ENCODE results near the gene HSD3B7.

Gene HSD3B7

DNA sequence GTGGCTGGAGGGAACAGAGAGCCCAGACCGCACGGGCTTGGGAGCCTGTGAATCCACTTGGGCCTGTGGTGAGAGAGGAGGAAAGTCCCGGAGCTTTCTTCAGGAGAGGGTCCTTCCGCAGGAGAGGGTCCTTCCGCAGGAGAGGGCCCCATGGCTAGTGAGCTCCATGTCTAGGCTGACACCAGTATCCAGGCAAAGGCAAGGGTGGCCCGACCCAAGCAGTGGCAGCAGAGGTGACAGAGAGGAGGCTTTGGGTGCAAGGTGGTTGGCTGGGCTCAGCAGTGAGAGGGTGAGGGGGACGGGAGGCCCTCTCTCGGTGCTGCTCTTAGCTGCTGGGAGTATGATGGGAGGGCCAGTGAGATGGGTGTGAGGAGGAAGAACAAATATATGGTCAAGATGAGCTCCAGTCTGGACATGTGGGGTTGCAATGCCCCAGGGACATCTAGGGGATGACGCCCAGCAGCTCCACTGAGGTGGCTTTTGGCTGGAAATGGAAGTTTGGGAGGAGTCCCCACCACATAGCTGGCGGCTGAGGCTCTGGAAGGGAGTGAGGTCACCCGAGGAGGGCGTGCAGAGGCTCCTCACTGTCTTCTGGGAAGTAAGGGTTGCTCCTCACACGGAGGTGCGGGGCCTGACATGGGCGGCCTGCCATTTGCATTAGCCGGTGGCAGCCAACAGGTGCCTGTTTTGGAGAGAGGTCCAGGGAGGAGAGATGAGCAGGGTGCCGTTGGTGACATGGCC lies 2.3 kb upstream of the HSD3B7 start:
- DNase-seq (ENCODE audit: low read depth, low spot score) = no peak

DNA sequence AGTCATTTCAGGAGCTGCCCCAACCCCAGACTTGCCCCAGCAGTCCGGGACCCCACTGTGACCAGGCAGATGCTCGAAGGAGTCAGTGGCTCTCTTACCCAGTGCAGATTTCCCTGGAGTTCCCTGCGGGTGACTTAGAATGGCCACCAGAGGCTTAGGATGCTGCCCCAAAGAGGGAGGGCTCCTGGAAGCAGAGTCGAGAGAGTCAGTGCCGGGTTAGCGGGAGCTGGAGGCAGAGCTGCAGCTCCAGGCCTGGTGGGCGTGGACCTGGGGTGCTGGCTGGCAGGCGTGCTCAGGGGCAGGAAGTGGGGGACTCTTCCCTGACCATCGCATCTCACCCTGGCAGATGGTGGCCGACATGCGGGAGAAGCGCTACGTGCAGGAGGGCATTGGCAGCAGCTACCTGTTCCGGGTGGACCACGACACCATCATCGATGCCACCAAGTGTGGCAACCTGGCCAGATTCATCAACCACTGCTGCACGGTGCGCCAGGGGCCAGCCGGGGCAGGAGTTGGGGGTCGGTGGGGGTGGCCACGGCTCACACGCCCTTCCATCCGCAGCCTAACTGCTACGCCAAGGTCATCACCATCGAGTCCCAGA lies 1.6 kb upstream of the HSD3B7 start:
- no peak for DNase-seq (ENCODE audit: low read depth, low spot score)

DNA sequence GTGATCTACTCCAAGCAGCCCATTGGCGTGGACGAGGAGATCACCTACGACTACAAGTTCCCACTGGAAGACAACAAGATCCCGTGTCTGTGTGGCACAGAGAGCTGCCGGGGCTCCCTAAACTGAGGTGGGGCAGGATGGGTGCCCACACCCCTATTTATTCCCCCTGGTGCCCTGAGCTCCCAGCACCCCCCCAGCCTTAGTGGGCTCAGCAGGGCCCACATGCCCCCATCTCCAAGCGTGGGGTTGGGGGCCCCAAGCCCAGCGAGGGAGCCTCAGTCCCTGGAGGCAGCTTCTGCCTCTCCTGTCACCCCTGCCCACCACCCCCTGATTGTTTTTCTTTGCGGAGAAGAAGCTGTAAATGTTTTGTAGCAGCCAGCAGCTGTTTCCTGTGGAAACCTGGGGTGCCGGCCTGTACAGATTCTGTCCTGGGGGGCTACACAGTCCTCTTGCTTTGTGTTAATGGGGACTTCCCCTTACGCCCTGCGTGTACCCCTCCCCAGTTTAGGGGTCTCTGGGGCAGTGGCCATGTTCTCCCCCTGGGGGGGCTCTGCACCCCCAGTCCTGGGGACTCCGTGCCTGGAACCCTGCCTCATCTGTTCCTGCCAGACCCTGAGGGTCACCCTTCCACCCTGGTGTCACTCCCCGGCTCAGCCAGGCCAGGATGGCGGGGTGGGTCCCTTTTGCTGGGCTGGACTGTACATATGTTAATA lies 953 bp upstream of the HSD3B7 start:
- no peak for DNase-seq (ENCODE audit: low read depth, low spot score)

DNA sequence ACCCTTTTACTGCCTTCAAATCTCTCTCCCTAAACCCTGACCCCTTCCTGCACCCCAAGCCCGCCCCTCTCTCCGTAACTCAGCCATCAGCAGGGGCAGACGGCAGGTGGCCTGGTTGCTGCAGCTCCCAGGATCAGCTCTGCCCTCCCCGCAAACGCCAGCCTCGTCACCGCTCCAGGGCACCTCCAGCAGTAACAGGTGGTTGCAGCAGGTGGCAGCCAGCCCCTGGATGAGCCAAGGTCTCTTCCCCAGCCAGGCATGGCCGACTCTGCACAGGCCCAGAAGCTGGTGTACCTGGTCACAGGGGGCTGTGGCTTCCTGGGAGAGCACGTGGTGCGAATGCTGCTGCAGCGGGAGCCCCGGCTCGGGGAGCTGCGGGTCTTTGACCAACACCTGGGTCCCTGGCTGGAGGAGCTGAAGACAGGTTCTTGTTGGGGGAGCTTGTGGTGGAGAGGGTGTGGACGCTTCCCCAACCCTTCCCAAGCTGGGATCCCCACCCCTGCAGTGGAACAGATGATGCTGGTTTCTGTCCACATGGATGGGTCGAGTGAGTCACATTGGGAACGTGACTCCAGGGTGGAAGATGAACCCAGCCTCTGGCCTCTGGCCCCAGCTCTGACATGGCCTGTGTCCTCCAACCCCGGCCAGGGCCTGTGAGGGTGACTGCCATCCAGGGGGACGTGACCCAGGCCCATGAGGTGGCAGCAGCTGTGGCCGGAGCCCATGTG lies 558 bp downstream of the HSD3B7 start:
- no peak for DNase-seq (ENCODE audit: low read depth, low spot score)

DNA sequence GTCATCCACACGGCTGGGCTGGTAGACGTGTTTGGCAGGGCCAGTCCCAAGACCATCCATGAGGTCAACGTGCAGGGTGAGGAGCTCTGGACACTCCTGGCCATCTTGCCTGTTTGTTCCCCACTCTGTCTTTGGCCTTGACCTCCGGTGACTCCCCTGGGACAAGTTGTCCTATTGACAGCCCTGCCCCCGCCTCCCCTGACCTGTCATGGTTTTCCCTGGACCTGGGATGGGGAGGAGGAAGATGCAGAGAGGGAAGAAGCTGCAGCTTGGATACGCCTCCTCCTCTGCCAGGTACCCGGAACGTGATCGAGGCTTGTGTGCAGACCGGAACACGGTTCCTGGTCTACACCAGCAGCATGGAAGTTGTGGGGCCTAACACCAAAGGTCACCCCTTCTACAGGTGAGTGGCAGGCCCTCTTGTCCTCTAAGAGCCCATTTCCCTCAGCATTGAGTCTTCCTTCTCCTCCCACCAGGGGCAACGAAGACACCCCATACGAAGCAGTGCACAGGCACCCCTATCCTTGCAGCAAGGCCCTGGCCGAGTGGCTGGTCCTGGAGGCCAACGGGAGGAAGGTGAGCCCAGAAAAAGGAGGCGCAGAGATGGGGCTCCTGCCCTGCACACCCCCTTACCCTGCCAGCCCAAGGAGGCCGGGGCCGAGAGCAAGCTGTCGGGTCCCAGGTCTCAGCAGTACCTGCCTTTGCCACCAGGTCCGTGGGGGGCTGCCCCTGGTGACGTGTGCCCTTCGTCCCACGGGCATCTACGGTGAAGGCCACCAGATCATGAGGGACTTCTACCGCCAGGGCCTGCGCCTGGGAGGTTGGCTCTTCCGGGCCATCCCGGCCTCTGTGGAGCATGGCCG lies 1.4 kb downstream of the HSD3B7 start:
- DNase-seq (ENCODE audit: low read depth, low spot score) = no peak

DNA sequence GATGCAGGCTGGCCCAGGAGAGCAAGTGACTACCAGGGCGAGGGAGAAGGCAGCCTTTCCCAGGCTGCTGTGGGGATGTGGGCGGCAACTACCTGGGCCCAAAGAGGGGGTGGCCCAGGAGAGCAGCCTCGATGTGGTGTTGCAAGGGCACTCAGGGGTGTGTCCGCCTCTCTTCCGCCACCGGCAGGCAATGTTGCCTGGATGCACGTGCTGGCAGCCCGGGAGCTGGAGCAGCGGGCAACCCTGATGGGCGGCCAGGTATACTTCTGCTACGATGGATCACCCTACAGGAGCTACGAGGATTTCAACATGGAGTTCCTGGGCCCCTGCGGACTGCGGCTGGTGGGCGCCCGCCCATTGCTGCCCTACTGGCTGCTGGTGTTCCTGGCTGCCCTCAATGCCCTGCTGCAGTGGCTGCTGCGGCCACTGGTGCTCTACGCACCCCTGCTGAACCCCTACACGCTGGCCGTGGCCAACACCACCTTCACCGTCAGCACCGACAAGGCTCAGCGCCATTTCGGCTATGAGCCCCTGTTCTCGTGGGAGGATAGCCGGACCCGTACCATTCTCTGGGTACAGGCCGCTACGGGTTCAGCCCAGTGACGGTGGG lies 2.7 kb downstream of the HSD3B7 start:
- DNase-seq (ENCODE audit: low read depth, low spot score) = no peak

- no peak for DNase-seq (ENCODE audit: low read depth, low spot score)
Measured at GRCh38 chr16:30989469-30990047, 4.6 kb downstream of the HSD3B7 start.

DNA sequence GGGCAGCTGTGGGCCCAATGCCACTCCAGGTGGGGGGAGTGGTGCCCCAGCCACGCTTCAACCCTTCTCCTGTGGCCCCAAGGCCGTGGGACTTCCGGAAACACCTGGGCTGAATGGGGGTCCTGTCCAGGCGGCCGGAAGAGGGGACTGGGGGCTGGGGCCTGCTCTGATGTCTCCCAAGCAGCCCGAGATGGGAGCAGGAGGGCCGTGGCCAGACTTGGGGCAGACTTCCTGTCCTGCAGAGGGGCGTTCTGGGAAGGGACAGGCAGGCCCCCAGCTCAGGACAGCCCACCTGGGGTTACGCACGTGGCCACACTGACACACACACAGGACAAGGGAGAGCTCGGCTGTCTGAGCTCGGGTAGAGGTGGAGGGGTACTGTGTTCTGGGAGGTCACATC lies 5.1 kb downstream of the HSD3B7 start:
- no peak for DNase-seq (ENCODE audit: low read depth, low spot score)

- DNase-seq (ENCODE audit: low read depth, low spot score) = no peak
Measured at GRCh38 chr16:30991052-30991451, 6.0 kb downstream of the HSD3B7 start.

- no peak for DNase-seq (ENCODE audit: low read depth, low spot score)
Measured at GRCh38 chr16:30992276-30992780, 7.3 kb downstream of the HSD3B7 start.

GRCh38 chr16:30992931-30993816 lies 8.2 kb downstream of the HSD3B7 start:
- DNase-seq (ENCODE audit: low read depth, low spot score) = no peak

DNA sequence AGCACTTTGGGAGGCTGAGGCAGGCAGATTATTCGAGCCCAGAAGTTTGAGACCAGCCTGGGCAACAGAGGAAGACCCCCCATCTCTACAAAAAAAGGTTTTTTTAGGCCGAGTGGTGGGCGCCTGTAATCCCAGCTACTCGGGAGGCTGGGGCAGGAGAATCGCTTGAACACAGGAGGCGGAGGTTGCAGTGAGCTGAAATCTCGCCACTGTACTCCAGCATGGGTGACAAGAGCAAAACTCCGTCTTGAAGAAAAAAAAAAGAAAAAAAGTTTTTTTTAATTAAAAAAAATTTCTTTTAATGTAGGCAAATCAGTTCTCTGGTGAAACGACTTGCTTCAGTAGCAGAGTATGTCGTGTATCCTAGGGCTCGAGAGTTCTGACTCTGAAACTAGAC lies 10.9 kb downstream of the HSD3B7 start:
- DNase-seq (ENCODE audit: low read depth, low spot score) = no peak

GRCh38 chr16:30996324-30996984 lies 11.4 kb downstream of the HSD3B7 start:
- no peak for DNase-seq (ENCODE audit: low read depth, low spot score)

GRCh38 chr16:30996985-30997724 lies 12.1 kb downstream of the HSD3B7 start:
- DNase-seq (ENCODE audit: low read depth, low spot score) = peak; percentile 44

- DNase-seq (ENCODE audit: low read depth, low spot score) = peak; percentile 61
Measured at GRCh38 chr16:30997725-30998711, 13.0 kb downstream of the HSD3B7 start.

GRCh38 chr16:30998852-30999761 lies 14.1 kb downstream of the HSD3B7 start:
- DNase-seq (ENCODE audit: low read depth, low spot score) = no peak
